ENCODE measurements around the gene IL16. TPM values are rescaled to one million over a fixed set of nuclear protein-coding genes. Genes with fewer than 3 reads are reported as not detected.
A peak's percentile ranks its signal among the peaks of the same experiment; 100 is the strongest.

The IL16 gene
- total RNA-seq, 3 donors from 2014 or later: 11.1 to 40.5 (median 20.3) TPM

- Histone ChIP-seq H3K4me1 (no peaks in the 10 kb centered on the region), H3K27ac (no peak overlapping the region), H3K9me3 (no peaks in the 10 kb centered on the region), H3K27me3 (no peaks in the 10 kb centered on the region), H3K4me3 (no peak overlapping the region), H3K36me3 (no peaks in the 10 kb centered on the region)
- TF ChIP-seq POLR2A (IDR thresholded peaks at IDR 0.05): no peak
- no peak for TF ChIP-seq POLR2AphosphoS5 (IDR thresholded peaks at IDR 0.05)
- no peak for TF ChIP-seq CTCF (IDR thresholded peaks at IDR 0.05)
- intact Hi-C loops (cut with DNase I; ENCODE audit: low total_unique reads): no loop called here
- no peak for DNase-seq (ENCODE audit: low spot score in 2 of 2)
Measured at GRCh38 chr15:81291916-81292522, 95.3 kb downstream of the IL16 start.

GRCh38 chr15:81292523-81293001 lies 95.9 kb downstream of the IL16 start:
- intact Hi-C loops (cut with DNase I; ENCODE audit: low total_unique reads): no loop called here
- Histone ChIP-seq H3K27ac (peak overlapping the region in 1 of 2 donors; percentile 12), H3K9me3 (no peaks in the 10 kb centered on the region), H3K4me3 (no peak overlapping the region), H3K36me3 (no peaks in the 10 kb centered on the region), H3K4me1 (no peaks in the 10 kb centered on the region), H3K27me3 (no peaks in the 10 kb centered on the region)
- TF ChIP-seq POLR2A (IDR thresholded peaks at IDR 0.05): no peak
- no peak for TF ChIP-seq POLR2AphosphoS5 (IDR thresholded peaks at IDR 0.05)
- no peak for TF ChIP-seq CTCF (IDR thresholded peaks at IDR 0.05)
- no peak for DNase-seq (ENCODE audit: low spot score in 2 of 2)

- intact Hi-C loops (cut with DNase I; ENCODE audit: low total_unique reads): no loop called here
- Histone ChIP-seq H3K36me3 (no peaks in the 10 kb centered on the region), H3K4me1 (no peaks in the 10 kb centered on the region), H3K4me3 (no peak overlapping the region), H3K27ac (peak overlapping the region; percentile 25 to 35), H3K27me3 (no peaks in the 10 kb centered on the region), H3K9me3 (no peaks in the 10 kb centered on the region)
- no peak for TF ChIP-seq CTCF (IDR thresholded peaks at IDR 0.05)
- no peak for TF ChIP-seq POLR2A (IDR thresholded peaks at IDR 0.05)
- no peak for TF ChIP-seq POLR2AphosphoS5 (IDR thresholded peaks at IDR 0.05)
- no peak for DNase-seq (ENCODE audit: low spot score in 2 of 2)
Measured at GRCh38 chr15:81293728-81294515, 97.2 kb downstream of the IL16 start.

- Histone ChIP-seq H3K27ac (peak overlapping the region; percentile 25 to 35), H3K36me3 (no peaks in the 10 kb centered on the region), H3K4me1 (no peaks in the 10 kb centered on the region), H3K27me3 (no peaks in the 10 kb centered on the region), H3K9me3 (no peaks in the 10 kb centered on the region), H3K4me3 (no peak overlapping the region)
- DNase-seq (ENCODE audit: low spot score in 2 of 2): no peak
- intact Hi-C loops (cut with DNase I; ENCODE audit: low total_unique reads): no loop called here
- TF ChIP-seq CTCF (IDR thresholded peaks at IDR 0.05) (no peak), POLR2AphosphoS5 (IDR thresholded peaks at IDR 0.05) (no peak), POLR2A (IDR thresholded peaks at IDR 0.05) (no peak)
Measured at GRCh38 chr15:81294516-81294880, 97.8 kb downstream of the IL16 start.

DNA sequence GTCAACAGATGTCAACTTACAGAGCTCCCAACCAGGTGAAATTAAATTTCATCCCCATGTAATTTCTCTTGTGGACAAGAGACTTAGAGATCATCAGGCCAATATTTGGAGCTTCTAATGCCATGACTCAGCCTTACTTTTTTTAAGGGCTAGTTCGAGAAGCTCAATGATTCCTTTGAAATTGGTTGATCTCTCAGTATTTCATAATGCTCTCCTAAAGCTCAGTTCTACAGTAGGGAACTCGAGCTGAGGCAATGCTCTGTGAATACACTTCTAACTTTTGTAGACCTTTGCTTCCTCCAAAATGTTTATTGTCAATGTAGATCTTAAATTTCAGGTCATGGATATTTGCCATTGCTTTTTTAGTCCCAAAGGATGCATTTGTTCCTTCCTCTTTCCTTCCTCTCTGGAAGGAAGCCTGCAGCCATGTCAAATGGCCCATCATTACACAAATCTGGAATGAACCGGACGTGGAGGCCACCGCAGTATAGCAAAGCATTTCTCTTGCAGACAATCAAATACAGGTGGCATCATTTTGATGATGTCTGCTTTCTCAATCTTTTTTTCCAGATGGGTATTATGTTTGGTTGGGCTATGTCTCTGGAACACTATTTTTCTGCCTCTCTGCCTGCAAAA lies 98.9 kb downstream of the IL16 start:
- Histone ChIP-seq H3K36me3 (no peaks in the 10 kb centered on the region), H3K27me3 (no peaks in the 10 kb centered on the region), H3K9me3 (no peaks in the 10 kb centered on the region), H3K4me1 (no peaks in the 10 kb centered on the region), H3K4me3 (no peak overlapping the region), H3K27ac (no peak overlapping the region)
- intact Hi-C loops (cut with DNase I; ENCODE audit: low total_unique reads): no loop called here
- TF ChIP-seq POLR2AphosphoS5 (IDR thresholded peaks at IDR 0.05) (no peak), POLR2A (IDR thresholded peaks at IDR 0.05) (no peak), CTCF (IDR thresholded peaks at IDR 0.05) (no peak)
- DNase-seq (ENCODE audit: low spot score in 2 of 2): no peak

All from breast epithelium (tissue), 4 donors.